WTC11 (cell line): ENCODE data around the gene PKHD1. TPM values are rescaled to one million over a fixed set of nuclear protein-coding genes. Genes with fewer than 3 reads are reported as not detected.

Experiments
- ATAC-seq: fragments of 200-7000 bp; cut with Tn5 transposase; 2 replicates; pipeline ENCODE4 v1.10.0; 2021; ENCODE audit warnings: mild to moderate bottlenecking, moderate library complexity
- CTCF ChIA-PET: fragments of 300-600 bp; sonication (Branson Sonifier 250); formaldehyde crosslinking; loops from one replicate; lab custom pipeline; 2021; ENCODE audit warnings: antibody characterized with exemption; lab: Charles Lee
- POLR2A ChIA-PET: fragments of 350-600 bp; sonication (Branson Sonifier 250); formaldehyde crosslinking; loops from one replicate; lab custom pipeline; 2021; ENCODE audit warnings: antibody characterized with exemption; lab: Charles Lee
- DNase-seq: peaks from one replicate; pipeline ENCODE4 v3.0.0; 2021; ENCODE audit warnings: low spot score
- H3K27ac Mint-ChIP-seq: 2 replicates; pipeline ENCODE4 v1.8.0; 2021; ENCODE audit warnings: mixed read lengths
- H3K27me3 Mint-ChIP-seq: 2 replicates; pipeline ENCODE4 v1.8.0; 2021; ENCODE audit warnings: low read depth, mild to moderate bottlenecking, moderate library complexity, mixed read lengths
- H3K36me3 Mint-ChIP-seq: 2 replicates; pipeline ENCODE4 v1.8.0; 2021; ENCODE audit warnings: mixed read lengths
- H3K4me1 Mint-ChIP-seq: 2 replicates; pipeline ENCODE4 v1.8.0; 2022; ENCODE audit warnings: mixed read lengths
- H3K4me3 Mint-ChIP-seq: 2 replicates; pipeline ENCODE4 v1.8.0; 2021; ENCODE audit warnings: mild to moderate bottlenecking, moderate library complexity, mixed read lengths
- H3K9me3 Mint-ChIP-seq: 2 replicates; pipeline ENCODE4 v1.8.0; 2021; ENCODE audit warnings: mixed read lengths
- ATF2 ChIP-seq: sonication (generic); formaldehyde crosslinking; IDR thresholded peaks from 2 replicates; pipeline ENCODE4 v1.8.1; 2022; ENCODE audit warnings: low read depth, missing genetic modification reagents, borderline replicate concordance
- EMX1 ChIP-seq: fragments of 250-450 bp; sonication (Bioruptor Pico); IDR thresholded peaks from 2 replicates; pipeline ENCODE4 v1.8.0; 2021; ENCODE audit warnings: mild to moderate bottlenecking
- ESRRA ChIP-seq: sonication (generic); formaldehyde crosslinking; IDR thresholded peaks from 2 replicates; pipeline ENCODE4 v1.8.1; 2022; ENCODE audit warnings: mild to moderate bottlenecking, missing genetic modification reagents, borderline replicate concordance
- GRHL2 ChIP-seq: fragments of 250-450 bp; sonication (Bioruptor Pico); IDR thresholded peaks from 2 replicates; pipeline ENCODE4 v1.8.0; 2022; ENCODE audit warnings: mild to moderate bottlenecking, moderate library complexity; ENCODE audit not compliant: insufficient replicate concordance, severe bottlenecking
- IRF2 ChIP-seq: sonication (generic); formaldehyde crosslinking; IDR thresholded peaks from 2 replicates; pipeline ENCODE4 v1.8.0; 2022; ENCODE audit warnings: low read depth, missing genetic modification reagents, borderline replicate concordance
- MYBL2 ChIP-seq: sonication (generic); formaldehyde crosslinking; IDR thresholded peaks from 2 replicates; pipeline ENCODE4 v1.8.1; 2023; ENCODE audit warnings: mild to moderate bottlenecking, moderate library complexity, missing genetic modification reagents
- NFYB ChIP-seq: sonication (generic); formaldehyde crosslinking; conservative IDR thresholded peaks from 2 replicates; pipeline ENCODE4 v1.8.0; 2022; ENCODE audit warnings: low read depth, missing genetic modification reagents
- RELA ChIP-seq: sonication (generic); formaldehyde crosslinking; IDR thresholded peaks from 2 replicates; pipeline ENCODE4 v1.8.1; 2022; ENCODE audit warnings: missing genetic modification reagents, mild to moderate bottlenecking, borderline replicate concordance
- USF1 ChIP-seq: sonication (generic); formaldehyde crosslinking; IDR thresholded peaks from 2 replicates; pipeline ENCODE4 v1.8.0; 2022; ENCODE audit warnings: mild to moderate bottlenecking, missing genetic modification reagents
- ZNF138 ChIP-seq: sonication (generic); formaldehyde crosslinking; conservative IDR thresholded peaks from 2 replicates; pipeline ENCODE4 v1.8.1; 2022; ENCODE audit warnings: mild to moderate bottlenecking, moderate library complexity, missing genetic modification reagents
- ZNF219 ChIP-seq: sonication (generic); formaldehyde crosslinking; IDR thresholded peaks from 2 replicates; pipeline ENCODE4 v1.8.0; 2023; ENCODE audit warnings: missing genetic modification reagents, mild to moderate bottlenecking, borderline replicate concordance
- ZNF263 ChIP-seq: sonication (generic); formaldehyde crosslinking; IDR thresholded peaks from 2 replicates; pipeline ENCODE4 v1.8.1; 2022; ENCODE audit warnings: low read depth, mild to moderate bottlenecking, moderate library complexity, missing genetic modification reagents
- total RNA-seq: library from RNA; stranded (reverse); gene quantifications from 3 replicates; pipeline ENCODE4 v1.2.3, GENCODE V29; 2021
- TF ChIP-seq, protein P1 (sequence below): sonication (generic); formaldehyde crosslinking; IDR thresholded peaks from 2 replicates; pipeline ENCODE4 v1.8.0; 2022; ENCODE audit warnings: mild to moderate bottlenecking, missing genetic modification reagents
- TF ChIP-seq, protein P2 (sequence below): sonication (generic); formaldehyde crosslinking; IDR thresholded peaks from 2 replicates; pipeline ENCODE4 v1.8.1; 2022; ENCODE audit warnings: missing genetic modification reagents, borderline replicate concordance
- TF ChIP-seq, protein P3 (sequence below): sonication (generic); formaldehyde crosslinking; IDR thresholded peaks from 2 replicates; pipeline ENCODE4 v1.8.0; 2022; ENCODE audit warnings: mild to moderate bottlenecking, missing genetic modification reagents
- TF ChIP-seq, protein P4 (sequence below): fragments of 250-450 bp; sonication (Bioruptor Pico); IDR thresholded peaks from 2 replicates; pipeline ENCODE4 v1.8.0; 2021; ENCODE audit warnings: mild to moderate bottlenecking

Gene PKHD1
- total RNA-seq, 1 experiment from 2014 or later, result 0.15 TPM

DNA sequence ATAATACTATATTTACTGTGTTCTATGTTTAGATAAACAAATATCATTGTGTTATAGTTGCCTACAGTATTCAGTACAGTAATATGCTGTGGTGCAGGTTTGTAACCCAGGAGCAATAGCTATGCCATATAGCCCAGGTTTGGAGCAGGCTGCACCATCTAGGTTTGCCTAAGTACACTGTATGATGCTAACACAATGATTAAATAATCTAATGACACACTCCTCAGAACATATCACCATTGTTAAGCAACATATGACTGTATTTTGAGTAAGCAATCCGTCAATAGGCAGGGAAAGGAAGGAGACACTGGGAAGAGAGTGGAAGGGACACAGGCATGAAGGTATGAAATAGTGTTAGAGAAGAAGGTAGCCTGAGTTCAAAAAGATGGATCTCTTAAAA, 369.9 kb downstream of the PKHD1 start:
- H3K27me3 Mint-ChIP-seq, result no peaks in the 10 kb centered on the region
- ATAC-seq (no peak), DNase-seq (no peak)
- H3K27ac Mint-ChIP-seq, result no peak overlapping the region
- H3K4me1 Mint-ChIP-seq, result no peaks in the 10 kb centered on the region
- ChIA-PET POLR2A (no interaction called here), CTCF (no interaction called here)
- H3K4me3 Mint-ChIP-seq, result no peak overlapping the region
- TF ChIP-seq NFYB (CRISPR knock-in tag) (no peak), MYBL2 (CRISPR knock-in tag) (no peak), ZNF138 (no peak), USF1 (CRISPR knock-in tag) (no peak), ESRRA (CRISPR knock-in tag) (no peak), ZNF263 (CRISPR knock-in tag) (no peak), IRF2 (CRISPR knock-in tag) (no peak), RELA (CRISPR knock-in tag) (no peak)
- TF ChIP-seq, protein P1, sequence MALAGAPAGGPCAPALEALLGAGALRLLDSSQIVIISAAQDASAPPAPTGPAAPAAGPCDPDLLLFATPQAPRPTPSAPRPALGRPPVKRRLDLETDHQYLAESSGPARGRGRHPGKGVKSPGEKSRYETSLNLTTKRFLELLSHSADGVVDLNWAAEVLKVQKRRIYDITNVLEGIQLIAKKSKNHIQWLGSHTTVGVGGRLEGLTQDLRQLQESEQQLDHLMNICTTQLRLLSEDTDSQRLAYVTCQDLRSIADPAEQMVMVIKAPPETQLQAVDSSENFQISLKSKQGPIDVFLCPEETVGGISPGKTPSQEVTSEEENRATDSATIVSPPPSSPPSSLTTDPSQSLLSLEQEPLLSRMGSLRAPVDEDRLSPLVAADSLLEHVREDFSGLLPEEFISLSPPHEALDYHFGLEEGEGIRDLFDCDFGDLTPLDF (CRISPR knock-in tag), result no peak
- TF ChIP-seq, protein P2, sequence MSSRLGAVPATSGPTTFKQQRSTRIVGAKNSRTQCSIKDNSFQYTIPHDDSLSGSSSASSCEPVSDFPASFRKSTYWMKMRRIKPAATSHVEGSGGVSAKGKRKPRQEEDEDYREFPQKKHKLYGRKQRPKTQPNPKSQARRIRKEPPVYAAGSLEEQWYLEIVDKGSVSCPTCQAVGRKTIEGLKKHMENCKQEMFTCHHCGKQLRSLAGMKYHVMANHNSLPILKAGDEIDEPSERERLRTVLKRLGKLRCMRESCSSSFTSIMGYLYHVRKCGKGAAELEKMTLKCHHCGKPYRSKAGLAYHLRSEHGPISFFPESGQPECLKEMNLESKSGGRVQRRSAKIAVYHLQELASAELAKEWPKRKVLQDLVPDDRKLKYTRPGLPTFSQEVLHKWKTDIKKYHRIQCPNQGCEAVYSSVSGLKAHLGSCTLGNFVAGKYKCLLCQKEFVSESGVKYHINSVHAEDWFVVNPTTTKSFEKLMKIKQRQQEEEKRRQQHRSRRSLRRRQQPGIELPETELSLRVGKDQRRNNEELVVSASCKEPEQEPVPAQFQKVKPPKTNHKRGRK (CRISPR knock-in tag), result no peak
- TF ChIP-seq, protein P3, sequence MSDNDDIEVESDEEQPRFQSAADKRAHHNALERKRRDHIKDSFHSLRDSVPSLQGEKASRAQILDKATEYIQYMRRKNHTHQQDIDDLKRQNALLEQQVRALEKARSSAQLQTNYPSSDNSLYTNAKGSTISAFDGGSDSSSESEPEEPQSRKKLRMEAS (CRISPR knock-in tag), result no peak
- TF ChIP-seq, protein P4, sequence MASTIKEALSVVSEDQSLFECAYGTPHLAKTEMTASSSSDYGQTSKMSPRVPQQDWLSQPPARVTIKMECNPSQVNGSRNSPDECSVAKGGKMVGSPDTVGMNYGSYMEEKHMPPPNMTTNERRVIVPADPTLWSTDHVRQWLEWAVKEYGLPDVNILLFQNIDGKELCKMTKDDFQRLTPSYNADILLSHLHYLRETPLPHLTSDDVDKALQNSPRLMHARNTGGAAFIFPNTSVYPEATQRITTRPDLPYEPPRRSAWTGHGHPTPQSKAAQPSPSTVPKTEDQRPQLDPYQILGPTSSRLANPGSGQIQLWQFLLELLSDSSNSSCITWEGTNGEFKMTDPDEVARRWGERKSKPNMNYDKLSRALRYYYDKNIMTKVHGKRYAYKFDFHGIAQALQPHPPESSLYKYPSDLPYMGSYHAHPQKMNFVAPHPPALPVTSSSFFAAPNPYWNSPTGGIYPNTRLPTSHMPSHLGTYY, result no peak
- H3K9me3 Mint-ChIP-seq, result no peaks in the 10 kb centered on the region
- no peaks in the 10 kb centered on the region for H3K36me3 Mint-ChIP-seq

DNA sequence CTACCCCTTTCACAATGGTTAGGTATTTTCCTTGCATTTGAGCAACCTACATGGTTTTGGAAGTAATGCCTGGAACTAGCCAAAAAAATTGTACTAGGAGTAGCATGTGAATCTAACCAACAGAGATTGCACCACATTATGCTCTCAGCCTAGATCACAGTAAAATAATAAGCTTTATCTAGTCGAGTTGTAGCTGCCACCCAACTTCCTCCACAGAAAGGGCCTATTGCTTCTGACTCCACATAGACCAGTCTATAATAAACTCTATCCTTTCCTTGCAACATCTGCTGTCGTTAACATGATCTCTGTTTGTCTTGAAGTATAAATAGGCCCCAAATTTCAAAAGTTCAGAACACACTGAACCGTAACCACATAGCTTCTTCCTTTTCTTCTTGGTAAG, 375.5 kb downstream of the PKHD1 start:
- H3K4me3 Mint-ChIP-seq, result no peak overlapping the region
- TF ChIP-seq ZNF219 (CRISPR knock-in tag) (no peak), ATF2 (no peak), GRHL2 (CRISPR knock-in tag) (no peak), EMX1 (CRISPR knock-in tag) (no peak), MYBL2 (CRISPR knock-in tag) (no peak)
- TF ChIP-seq, protein P3 (CRISPR knock-in tag), result no peak
- ChIA-PET POLR2A (no interaction called here), CTCF (no interaction called here)
- no peak overlapping the region for H3K27ac Mint-ChIP-seq
- H3K4me1 Mint-ChIP-seq, result peaks cover 4% of the 10 kb centered on the region; the same call in 1 of the 2 replicates
- H3K9me3 Mint-ChIP-seq, result no peaks in the 10 kb centered on the region
- ATAC-seq, result no peak
- H3K27me3 Mint-ChIP-seq, result no peaks in the 10 kb centered on the region
- DNase-seq, result no peak
- no peaks in the 10 kb centered on the region for H3K36me3 Mint-ChIP-seq
